Measurements from ENCODE around the gene TEX264. TPM values are rescaled to one million over a fixed set of nuclear protein-coding genes. Genes with fewer than 3 reads are reported as not detected.

TEX264 gene
- total RNA-seq, 1 experiment from 2014 or later, result 11.8 TPM

DNA sequence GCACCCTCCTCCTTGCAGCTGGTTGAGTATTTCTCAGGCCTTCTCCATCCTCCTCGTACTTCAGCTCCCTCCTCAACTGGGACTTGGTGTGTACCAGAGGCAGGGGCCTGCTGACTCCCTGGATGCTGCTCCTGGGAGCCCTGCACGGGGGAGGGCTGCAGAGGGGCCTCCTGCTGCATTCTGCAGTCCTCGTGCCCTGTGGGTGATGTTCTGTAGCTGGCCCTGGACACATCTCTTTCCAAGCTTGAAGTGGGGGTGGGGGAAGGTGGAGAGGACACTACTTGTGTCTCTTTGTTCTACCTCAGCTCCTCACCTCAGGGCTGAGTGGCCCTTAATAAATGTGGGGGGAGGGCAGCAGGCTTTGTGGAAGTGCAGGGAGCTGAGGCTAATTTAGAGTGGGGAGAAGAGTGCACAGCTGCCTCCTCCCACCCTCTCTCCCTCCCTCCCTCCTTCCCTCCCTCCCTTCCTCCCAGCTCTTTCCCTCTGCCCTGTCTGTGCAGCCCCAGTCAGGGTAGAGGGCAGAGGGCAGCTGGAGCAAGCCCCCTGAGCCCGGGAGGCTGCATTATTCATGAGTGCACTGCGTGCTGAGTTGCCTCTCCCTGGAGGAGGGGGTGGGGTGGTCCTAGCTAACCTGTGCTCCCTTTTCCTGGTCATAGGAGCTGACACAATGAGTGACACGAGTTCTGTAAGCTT, 32.2 kb downstream of the TEX264 start:
- no peaks in the 10 kb centered on the region for H3K9me3 Mint-ChIP-seq
- DNase-seq (ENCODE audit: low spot score) (peak; percentile 35), ATAC-seq (peak; percentile 10)
- H3K27ac Mint-ChIP-seq, result no peak overlapping the region
- TF ChIP-seq FOXJ3 (CRISPR knock-in tag; IDR thresholded peaks at IDR 0.05; ENCODE audit: borderline replicate concordance), result no peak
- TF ChIP-seq, protein P1, sequence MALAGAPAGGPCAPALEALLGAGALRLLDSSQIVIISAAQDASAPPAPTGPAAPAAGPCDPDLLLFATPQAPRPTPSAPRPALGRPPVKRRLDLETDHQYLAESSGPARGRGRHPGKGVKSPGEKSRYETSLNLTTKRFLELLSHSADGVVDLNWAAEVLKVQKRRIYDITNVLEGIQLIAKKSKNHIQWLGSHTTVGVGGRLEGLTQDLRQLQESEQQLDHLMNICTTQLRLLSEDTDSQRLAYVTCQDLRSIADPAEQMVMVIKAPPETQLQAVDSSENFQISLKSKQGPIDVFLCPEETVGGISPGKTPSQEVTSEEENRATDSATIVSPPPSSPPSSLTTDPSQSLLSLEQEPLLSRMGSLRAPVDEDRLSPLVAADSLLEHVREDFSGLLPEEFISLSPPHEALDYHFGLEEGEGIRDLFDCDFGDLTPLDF (CRISPR knock-in tag; IDR thresholded peaks at IDR 0.05), result no peak
- TF ChIP-seq, protein P2, sequence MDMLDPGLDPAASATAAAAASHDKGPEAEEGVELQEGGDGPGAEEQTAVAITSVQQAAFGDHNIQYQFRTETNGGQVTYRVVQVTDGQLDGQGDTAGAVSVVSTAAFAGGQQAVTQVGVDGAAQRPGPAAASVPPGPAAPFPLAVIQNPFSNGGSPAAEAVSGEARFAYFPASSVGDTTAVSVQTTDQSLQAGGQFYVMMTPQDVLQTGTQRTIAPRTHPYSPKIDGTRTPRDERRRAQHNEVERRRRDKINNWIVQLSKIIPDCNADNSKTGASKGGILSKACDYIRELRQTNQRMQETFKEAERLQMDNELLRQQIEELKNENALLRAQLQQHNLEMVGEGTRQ (CRISPR knock-in tag; IDR thresholded peaks at IDR 0.05), result no peak
- no peak for TF ChIP-seq ZNF317 (CRISPR knock-in tag; IDR thresholded peaks at IDR 0.05; ENCODE audit: borderline replicate concordance, low read depth)
- TF ChIP-seq CBFB (CRISPR knock-in tag; IDR thresholded peaks at IDR 0.05; ENCODE audit: low read depth), result no peak
- no peak for TF ChIP-seq NFATC4 (CRISPR knock-in tag; IDR thresholded peaks at IDR 0.05)
- TF ChIP-seq, protein P3, sequence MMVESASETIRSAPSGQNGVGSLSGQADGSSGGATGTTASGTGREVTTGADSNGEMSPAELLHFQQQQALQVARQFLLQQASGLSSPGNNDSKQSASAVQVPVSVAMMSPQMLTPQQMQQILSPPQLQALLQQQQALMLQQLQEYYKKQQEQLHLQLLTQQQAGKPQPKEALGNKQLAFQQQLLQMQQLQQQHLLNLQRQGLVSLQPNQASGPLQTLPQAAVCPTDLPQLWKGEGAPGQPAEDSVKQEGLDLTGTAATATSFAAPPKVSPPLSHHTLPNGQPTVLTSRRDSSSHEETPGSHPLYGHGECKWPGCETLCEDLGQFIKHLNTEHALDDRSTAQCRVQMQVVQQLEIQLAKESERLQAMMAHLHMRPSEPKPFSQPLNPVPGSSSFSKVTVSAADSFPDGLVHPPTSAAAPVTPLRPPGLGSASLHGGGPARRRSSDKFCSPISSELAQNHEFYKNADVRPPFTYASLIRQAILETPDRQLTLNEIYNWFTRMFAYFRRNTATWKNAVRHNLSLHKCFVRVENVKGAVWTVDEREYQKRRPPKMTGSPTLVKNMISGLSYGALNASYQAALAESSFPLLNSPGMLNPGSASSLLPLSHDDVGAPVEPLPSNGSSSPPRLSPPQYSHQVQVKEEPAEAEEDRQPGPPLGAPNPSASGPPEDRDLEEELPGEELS (CRISPR knock-in tag; IDR thresholded peaks at IDR 0.05), result no peak
- TF ChIP-seq, protein P4, sequence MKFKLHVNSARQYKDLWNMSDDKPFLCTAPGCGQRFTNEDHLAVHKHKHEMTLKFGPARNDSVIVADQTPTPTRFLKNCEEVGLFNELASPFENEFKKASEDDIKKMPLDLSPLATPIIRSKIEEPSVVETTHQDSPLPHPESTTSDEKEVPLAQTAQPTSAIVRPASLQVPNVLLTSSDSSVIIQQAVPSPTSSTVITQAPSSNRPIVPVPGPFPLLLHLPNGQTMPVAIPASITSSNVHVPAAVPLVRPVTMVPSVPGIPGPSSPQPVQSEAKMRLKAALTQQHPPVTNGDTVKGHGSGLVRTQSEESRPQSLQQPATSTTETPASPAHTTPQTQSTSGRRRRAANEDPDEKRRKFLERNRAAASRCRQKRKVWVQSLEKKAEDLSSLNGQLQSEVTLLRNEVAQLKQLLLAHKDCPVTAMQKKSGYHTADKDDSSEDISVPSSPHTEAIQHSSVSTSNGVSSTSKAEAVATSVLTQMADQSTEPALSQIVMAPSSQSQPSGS (CRISPR knock-in tag; IDR thresholded peaks at IDR 0.05; ENCODE audit: borderline replicate concordance, low read depth), result no peak
- TF ChIP-seq FOXP1 (CRISPR knock-in tag; IDR thresholded peaks at IDR 0.05; ENCODE audit: borderline replicate concordance), result no peak
- TF ChIP-seq, protein P5, sequence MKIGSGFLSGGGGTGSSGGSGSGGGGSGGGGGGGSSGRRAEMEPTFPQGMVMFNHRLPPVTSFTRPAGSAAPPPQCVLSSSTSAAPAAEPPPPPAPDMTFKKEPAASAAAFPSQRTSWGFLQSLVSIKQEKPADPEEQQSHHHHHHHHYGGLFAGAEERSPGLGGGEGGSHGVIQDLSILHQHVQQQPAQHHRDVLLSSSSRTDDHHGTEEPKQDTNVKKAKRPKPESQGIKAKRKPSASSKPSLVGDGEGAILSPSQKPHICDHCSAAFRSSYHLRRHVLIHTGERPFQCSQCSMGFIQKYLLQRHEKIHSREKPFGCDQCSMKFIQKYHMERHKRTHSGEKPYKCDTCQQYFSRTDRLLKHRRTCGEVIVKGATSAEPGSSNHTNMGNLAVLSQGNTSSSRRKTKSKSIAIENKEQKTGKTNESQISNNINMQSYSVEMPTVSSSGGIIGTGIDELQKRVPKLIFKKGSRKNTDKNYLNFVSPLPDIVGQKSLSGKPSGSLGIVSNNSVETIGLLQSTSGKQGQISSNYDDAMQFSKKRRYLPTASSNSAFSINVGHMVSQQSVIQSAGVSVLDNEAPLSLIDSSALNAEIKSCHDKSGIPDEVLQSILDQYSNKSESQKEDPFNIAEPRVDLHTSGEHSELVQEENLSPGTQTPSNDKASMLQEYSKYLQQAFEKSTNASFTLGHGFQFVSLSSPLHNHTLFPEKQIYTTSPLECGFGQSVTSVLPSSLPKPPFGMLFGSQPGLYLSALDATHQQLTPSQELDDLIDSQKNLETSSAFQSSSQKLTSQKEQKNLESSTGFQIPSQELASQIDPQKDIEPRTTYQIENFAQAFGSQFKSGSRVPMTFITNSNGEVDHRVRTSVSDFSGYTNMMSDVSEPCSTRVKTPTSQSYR (CRISPR knock-in tag; IDR thresholded peaks at IDR 0.05), result no peak
- no peak for TF ChIP-seq MXD4 (CRISPR knock-in tag; IDR thresholded peaks at IDR 0.05; ENCODE audit: borderline replicate concordance)
- TF ChIP-seq, protein P6, sequence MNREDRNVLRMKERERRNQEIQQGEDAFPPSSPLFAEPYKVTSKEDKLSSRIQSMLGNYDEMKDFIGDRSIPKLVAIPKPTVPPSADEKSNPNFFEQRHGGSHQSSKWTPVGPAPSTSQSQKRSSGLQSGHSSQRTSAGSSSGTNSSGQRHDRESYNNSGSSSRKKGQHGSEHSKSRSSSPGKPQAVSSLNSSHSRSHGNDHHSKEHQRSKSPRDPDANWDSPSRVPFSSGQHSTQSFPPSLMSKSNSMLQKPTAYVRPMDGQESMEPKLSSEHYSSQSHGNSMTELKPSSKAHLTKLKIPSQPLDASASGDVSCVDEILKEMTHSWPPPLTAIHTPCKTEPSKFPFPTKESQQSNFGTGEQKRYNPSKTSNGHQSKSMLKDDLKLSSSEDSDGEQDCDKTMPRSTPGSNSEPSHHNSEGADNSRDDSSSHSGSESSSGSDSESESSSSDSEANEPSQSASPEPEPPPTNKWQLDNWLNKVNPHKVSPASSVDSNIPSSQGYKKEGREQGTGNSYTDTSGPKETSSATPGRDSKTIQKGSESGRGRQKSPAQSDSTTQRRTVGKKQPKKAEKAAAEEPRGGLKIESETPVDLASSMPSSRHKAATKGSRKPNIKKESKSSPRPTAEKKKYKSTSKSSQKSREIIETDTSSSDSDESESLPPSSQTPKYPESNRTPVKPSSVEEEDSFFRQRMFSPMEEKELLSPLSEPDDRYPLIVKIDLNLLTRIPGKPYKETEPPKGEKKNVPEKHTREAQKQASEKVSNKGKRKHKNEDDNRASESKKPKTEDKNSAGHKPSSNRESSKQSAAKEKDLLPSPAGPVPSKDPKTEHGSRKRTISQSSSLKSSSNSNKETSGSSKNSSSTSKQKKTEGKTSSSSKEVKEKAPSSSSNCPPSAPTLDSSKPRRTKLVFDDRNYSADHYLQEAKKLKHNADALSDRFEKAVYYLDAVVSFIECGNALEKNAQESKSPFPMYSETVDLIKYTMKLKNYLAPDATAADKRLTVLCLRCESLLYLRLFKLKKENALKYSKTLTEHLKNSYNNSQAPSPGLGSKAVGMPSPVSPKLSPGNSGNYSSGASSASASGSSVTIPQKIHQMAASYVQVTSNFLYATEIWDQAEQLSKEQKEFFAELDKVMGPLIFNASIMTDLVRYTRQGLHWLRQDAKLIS (CRISPR knock-in tag; IDR thresholded peaks at IDR 0.05; ENCODE audit: borderline replicate concordance), result no peak
- TF ChIP-seq, protein P7, sequence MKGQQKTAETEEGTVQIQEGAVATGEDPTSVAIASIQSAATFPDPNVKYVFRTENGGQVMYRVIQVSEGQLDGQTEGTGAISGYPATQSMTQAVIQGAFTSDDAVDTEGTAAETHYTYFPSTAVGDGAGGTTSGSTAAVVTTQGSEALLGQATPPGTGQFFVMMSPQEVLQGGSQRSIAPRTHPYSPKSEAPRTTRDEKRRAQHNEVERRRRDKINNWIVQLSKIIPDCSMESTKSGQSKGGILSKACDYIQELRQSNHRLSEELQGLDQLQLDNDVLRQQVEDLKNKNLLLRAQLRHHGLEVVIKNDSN (CRISPR knock-in tag; IDR thresholded peaks at IDR 0.05), result no peak
- TF ChIP-seq ZNF219 (CRISPR knock-in tag; IDR thresholded peaks at IDR 0.05; ENCODE audit: borderline replicate concordance), result no peak
- no peak for TF ChIP-seq TEAD1 (CRISPR knock-in tag; IDR thresholded peaks at IDR 0.05)
- no peak for TF ChIP-seq EMX1 (CRISPR knock-in tag; IDR thresholded peaks at IDR 0.05)
- no peak for TF ChIP-seq ZNF263 (CRISPR knock-in tag; IDR thresholded peaks at IDR 0.05; ENCODE audit: low read depth)
- TF ChIP-seq SMAD4 (CRISPR knock-in tag; IDR thresholded peaks at IDR 0.05), result no peak
- no peak for TF ChIP-seq CREM (CRISPR knock-in tag; IDR thresholded peaks at IDR 0.05)
- TF ChIP-seq, protein P8, sequence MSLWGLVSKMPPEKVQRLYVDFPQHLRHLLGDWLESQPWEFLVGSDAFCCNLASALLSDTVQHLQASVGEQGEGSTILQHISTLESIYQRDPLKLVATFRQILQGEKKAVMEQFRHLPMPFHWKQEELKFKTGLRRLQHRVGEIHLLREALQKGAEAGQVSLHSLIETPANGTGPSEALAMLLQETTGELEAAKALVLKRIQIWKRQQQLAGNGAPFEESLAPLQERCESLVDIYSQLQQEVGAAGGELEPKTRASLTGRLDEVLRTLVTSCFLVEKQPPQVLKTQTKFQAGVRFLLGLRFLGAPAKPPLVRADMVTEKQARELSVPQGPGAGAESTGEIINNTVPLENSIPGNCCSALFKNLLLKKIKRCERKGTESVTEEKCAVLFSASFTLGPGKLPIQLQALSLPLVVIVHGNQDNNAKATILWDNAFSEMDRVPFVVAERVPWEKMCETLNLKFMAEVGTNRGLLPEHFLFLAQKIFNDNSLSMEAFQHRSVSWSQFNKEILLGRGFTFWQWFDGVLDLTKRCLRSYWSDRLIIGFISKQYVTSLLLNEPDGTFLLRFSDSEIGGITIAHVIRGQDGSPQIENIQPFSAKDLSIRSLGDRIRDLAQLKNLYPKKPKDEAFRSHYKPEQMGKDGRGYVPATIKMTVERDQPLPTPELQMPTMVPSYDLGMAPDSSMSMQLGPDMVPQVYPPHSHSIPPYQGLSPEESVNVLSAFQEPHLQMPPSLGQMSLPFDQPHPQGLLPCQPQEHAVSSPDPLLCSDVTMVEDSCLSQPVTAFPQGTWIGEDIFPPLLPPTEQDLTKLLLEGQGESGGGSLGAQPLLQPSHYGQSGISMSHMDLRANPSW (CRISPR knock-in tag; conservative IDR thresholded peaks at IDR 0.05; ENCODE audit: low read depth), result no peak
- peaks cover 16% of the 10 kb centered on the region for H3K27me3 Mint-ChIP-seq (ENCODE audit: low read depth)
- peak overlapping the region; percentile 43 for H3K4me3 Mint-ChIP-seq
- H3K4me1 Mint-ChIP-seq, result peaks cover 29% of the 10 kb centered on the region
- ChIA-PET CTCF (interaction anchor here (0.5 to 9.3 kb wide), 10 partner anchors 16 to 1382 kb away, joined by 3 to 139 read pairs (median 5); no protein-coding TSS in a partner anchor), POLR2A (no interaction called here)
- no peaks in the 10 kb centered on the region for H3K36me3 Mint-ChIP-seq

Data from WTC11 (cell line).